Gastroesophageal sphincter (tissue), 3 donors: ENCODE results near the gene TSACC.

Experiments
- CTCF ChIP-seq, 4 experiments: fragments of 200-600 bp in 2 of 4; fragments of 450-650 bp in 2 of 4; sonication (generic) in 1 of 4; IDR thresholded peaks; one replicate each; pipeline ENCODE4 v1.5.1; 2017 to 2019; ENCODE audit warnings: antibody characterized with exemption in 4 of 4, mild to moderate bottlenecking in 2 of 4, moderate library complexity in 2 of 4
- EP300 ChIP-seq: sonication (generic); formaldehyde crosslinking; IDR thresholded peaks from one replicate; pipeline ENCODE4 v1.6.1; 2017; ENCODE audit warnings: antibody characterized with exemption, mild to moderate bottlenecking
- POLR2A ChIP-seq, 2 donors: fragments of 450-650 bp; IDR thresholded peaks; one replicate each; pipeline ENCODE4 v1.6.1; 2017; ENCODE audit warnings: antibody characterized with exemption in 2 of 2, mild to moderate bottlenecking in 2 of 2, moderate library complexity in 1 of 2
- POLR2AphosphoS5 ChIP-seq: sonication (generic); formaldehyde crosslinking; IDR thresholded peaks from one replicate; pipeline ENCODE4 v1.6.1; 2017; ENCODE audit warnings: antibody characterized with exemption

GRCh38 chr1:156394082-156394481 lies 55.8 kb downstream of the TSACC start:
- no peak for TF ChIP-seq POLR2AphosphoS5
- TF ChIP-seq CTCF (IDR thresholded peaks at IDR 0.05): no peak
- TF ChIP-seq POLR2A (IDR thresholded peaks at IDR 0.05): no peak
- no peak for TF ChIP-seq EP300
